Posterior cingulate gyrus (tissue), 11 donors: ENCODE measurements around the gene NFE2L1.

ENCODE experiments used
- DNase-seq, 10 donors: peaks; one replicate each; pipeline versions ENCODE4 v3.0.0 to v3.0.0-alpha.2; 2020 to 2021; ENCODE audit warnings: mixed read lengths in 3 of 10
- intact Hi-C: fragments of 100-400 bp; cut with DNase I; formaldehyde crosslinking; loops from one replicate; pipeline ENCODE4 v1.15.1; 2023

The NFE2L1 gene

GRCh38 chr17:48102043-48102750 lies 54.0 kb downstream of the NFE2L1 start:
- no peak for DNase-seq
- intact Hi-C loops = loop anchor here (5.0 kb wide), 1 partner anchor 730 kb away; the partner anchor contains the start of gene CALCOCO2

- intact Hi-C loops = loop anchor here (5.0 kb wide), 1 partner anchor 729 kb away; the partner anchor contains the start of gene CALCOCO2
- no peak for DNase-seq
Measured at GRCh38 chr17:48102798-48103715, 54.9 kb downstream of the NFE2L1 start.

- intact Hi-C loops = loop anchor here (5.0 kb wide), 1 partner anchor 728 kb away; the partner anchor contains the start of gene CALCOCO2
- no peak for DNase-seq
Measured at GRCh38 chr17:48104440-48104839, 56.3 kb downstream of the NFE2L1 start.

- peak in 1 of 10 donors; percentile 47 for DNase-seq
Measured at GRCh38 chr17:48106802-48107136, 58.6 kb downstream of the NFE2L1 start.

GRCh38 chr17:48107137-48108055 lies 59.2 kb downstream of the NFE2L1 start, which contains the start of gene SNX11:
SNX11 (plus strand) TSS chr17:48107766; CDS start chr17:48112044, 4,278 bp downstream.
- peak; percentile 85 to 99 (median 94) for DNase-seq
- intact Hi-C loops = no loop called here

More at GRCh38 chr17:48106802-48107136, 58.6 kb downstream of the NFE2L1 start:
- intact Hi-C loops = no loop called here

- no peak for DNase-seq
- intact Hi-C loops = no loop called here
Measured at GRCh38 chr17:48110761-48111160, 62.6 kb downstream of the NFE2L1 start.
